ENCODE results near the gene JAM2.

JAM2 gene

GRCh38 chr21:25638660-25639550 is at the start of gene JAM2:
TSS of gene JAM2 (plus strand) at chr21:25639258. CDS start at chr21:25639822, 564 bp downstream.
- Histone ChIP-seq H3K4me1 (ENCODE audit: control insufficient read depth, insufficient read depth, low read length, unreplicated experiment) (no peaks in the 10 kb centered on the region), H3K4me3 (ENCODE audit: low read depth, low read length) (peak within 1 kb of the TSS; percentile 76), H3K27me3 (ENCODE audit: insufficient read depth, low read length) (peaks cover 50% of the 10 kb centered on the region), H3K79me2 (ENCODE audit: control insufficient read depth, insufficient read depth, low read length, unreplicated experiment) (no peaks in the 10 kb centered on the region), H2AFZ (ENCODE audit: low read length, unreplicated experiment) (peak within 1 kb of the TSS; percentile 90), H3K27ac (ENCODE audit: low read depth, low read length) (no peak within 1 kb of the TSS), H3K36me3 (ENCODE audit: insufficient read depth, low read length) (no peaks in the 10 kb centered on the region)

GRCh38 chr21:25589887-25590286 is 49.2 kb upstream of the JAM2 start:
- no peak overlapping the region for H3K4me3 ChIP-seq (ENCODE audit: low read depth, low read length)
- H3K79me2 ChIP-seq (ENCODE audit: control insufficient read depth, insufficient read depth, low read length, unreplicated experiment), result no peaks in the 10 kb centered on the region
- no peak overlapping the region for H3K27ac ChIP-seq (ENCODE audit: low read depth, low read length)
- peaks cover 16% of the 10 kb centered on the region for H3K36me3 ChIP-seq (ENCODE audit: insufficient read depth, low read length)
- no peaks in the 10 kb centered on the region for H3K27me3 ChIP-seq (ENCODE audit: insufficient read depth, low read length)
- no peak overlapping the region for H2AFZ ChIP-seq (ENCODE audit: low read length, unreplicated experiment)
- H3K4me1 ChIP-seq (ENCODE audit: control insufficient read depth, insufficient read depth, low read length, unreplicated experiment), result no peaks in the 10 kb centered on the region

- H3K36me3 ChIP-seq (ENCODE audit: insufficient read depth, low read length), result peaks cover 14% of the 10 kb centered on the region
- peak within 1 kb of the TSS; percentile 61; the same call in 1 of the 2 replicates for H3K27ac ChIP-seq (ENCODE audit: low read depth, low read length)
- H3K4me1 ChIP-seq (ENCODE audit: control insufficient read depth, insufficient read depth, low read length, unreplicated experiment), result peaks cover 6% of the 10 kb centered on the region
These were observed 31.7 kb upstream of the JAM2 start, which contains the start of gene MRPL39 for GRCh38 chr21:25607151-25608043. TSS of gene MRPL39 (minus strand) at chr21:25607481. CDS start at chr21:25607475, 6 bp downstream.

GRCh38 chr21:25608044-25608737 is 30.9 kb upstream of the JAM2 start:
- Histone ChIP-seq H3K4me1 (ENCODE audit: control insufficient read depth, insufficient read depth, low read length, unreplicated experiment) (peaks cover 6% of the 10 kb centered on the region), H3K4me3 (ENCODE audit: low read depth, low read length) (peak overlapping the region; percentile 90), H3K27ac (ENCODE audit: low read depth, low read length) (no peak overlapping the region), H3K36me3 (ENCODE audit: insufficient read depth, low read length) (peaks cover 6% of the 10 kb centered on the region), H3K27me3 (ENCODE audit: insufficient read depth, low read length) (no peaks in the 10 kb centered on the region), H2AFZ (ENCODE audit: low read length, unreplicated experiment) (peak overlapping the region; percentile 98), H3K79me2 (ENCODE audit: control insufficient read depth, insufficient read depth, low read length, unreplicated experiment) (peaks cover 16% of the 10 kb centered on the region)

More at GRCh38 chr21:25607151-25608043, 31.7 kb upstream of the JAM2 start, which contains the start of gene MRPL39:
- Histone ChIP-seq H3K27me3 (ENCODE audit: insufficient read depth, low read length) (no peaks in the 10 kb centered on the region), H3K4me3 (ENCODE audit: low read depth, low read length) (peak within 1 kb of the TSS; percentile 90), H3K79me2 (ENCODE audit: control insufficient read depth, insufficient read depth, low read length, unreplicated experiment) (peaks cover 20% of the 10 kb centered on the region), H2AFZ (ENCODE audit: low read length, unreplicated experiment) (peak within 1 kb of the TSS; percentile 93)

- no peaks in the 10 kb centered on the region for H3K79me2 ChIP-seq (ENCODE audit: control insufficient read depth, insufficient read depth, low read length, unreplicated experiment)
- peaks cover 3% of the 10 kb centered on the region; the same call in 1 of the 2 replicates for H3K27me3 ChIP-seq (ENCODE audit: insufficient read depth, low read length)
- no peak overlapping the region for H2AFZ ChIP-seq (ENCODE audit: low read length, unreplicated experiment)
- no peaks in the 10 kb centered on the region for H3K36me3 ChIP-seq (ENCODE audit: insufficient read depth, low read length)
- no peak overlapping the region for H3K4me3 ChIP-seq (ENCODE audit: low read depth, low read length)
- no peak overlapping the region for H3K27ac ChIP-seq (ENCODE audit: low read depth, low read length)
- no peaks in the 10 kb centered on the region for H3K4me1 ChIP-seq (ENCODE audit: control insufficient read depth, insufficient read depth, low read length, unreplicated experiment)
These were observed 24.6 kb upstream of the JAM2 start for GRCh38 chr21:25614441-25614840.

GRCh38 chr21:25615880-25616279 is 23.2 kb upstream of the JAM2 start:
- no peak overlapping the region for H3K27ac ChIP-seq (ENCODE audit: low read depth, low read length)
- H3K36me3 ChIP-seq (ENCODE audit: insufficient read depth, low read length), result no peaks in the 10 kb centered on the region
- no peaks in the 10 kb centered on the region for H3K79me2 ChIP-seq (ENCODE audit: control insufficient read depth, insufficient read depth, low read length, unreplicated experiment)
- no peak overlapping the region for H2AFZ ChIP-seq (ENCODE audit: low read length, unreplicated experiment)
- H3K4me1 ChIP-seq (ENCODE audit: control insufficient read depth, insufficient read depth, low read length, unreplicated experiment), result no peaks in the 10 kb centered on the region
- peaks cover 3% of the 10 kb centered on the region; the same call in 1 of the 2 replicates for H3K27me3 ChIP-seq (ENCODE audit: insufficient read depth, low read length)
- no peak overlapping the region for H3K4me3 ChIP-seq (ENCODE audit: low read depth, low read length)

- Histone ChIP-seq H3K36me3 (ENCODE audit: insufficient read depth, low read length) (no peaks in the 10 kb centered on the region), H3K27me3 (ENCODE audit: insufficient read depth, low read length) (peaks cover 3% of the 10 kb centered on the region; the same call in 1 of the 2 replicates), H3K79me2 (ENCODE audit: control insufficient read depth, insufficient read depth, low read length, unreplicated experiment) (no peaks in the 10 kb centered on the region), H3K27ac (ENCODE audit: low read depth, low read length) (no peak overlapping the region), H3K4me1 (ENCODE audit: control insufficient read depth, insufficient read depth, low read length, unreplicated experiment) (no peaks in the 10 kb centered on the region), H2AFZ (ENCODE audit: low read length, unreplicated experiment) (no peak overlapping the region), H3K4me3 (ENCODE audit: low read depth, low read length) (no peak overlapping the region)
These were observed 19.9 kb upstream of the JAM2 start for GRCh38 chr21:25619198-25619597.

- no peak overlapping the region for H3K27ac ChIP-seq (ENCODE audit: low read depth, low read length)
- no peak overlapping the region for H3K4me3 ChIP-seq (ENCODE audit: low read depth, low read length)
- H3K36me3 ChIP-seq (ENCODE audit: insufficient read depth, low read length), result no peaks in the 10 kb centered on the region
- peaks cover 8% of the 10 kb centered on the region for H3K27me3 ChIP-seq (ENCODE audit: insufficient read depth, low read length)
- H2AFZ ChIP-seq (ENCODE audit: low read length, unreplicated experiment), result no peak overlapping the region
- no peaks in the 10 kb centered on the region for H3K79me2 ChIP-seq (ENCODE audit: control insufficient read depth, insufficient read depth, low read length, unreplicated experiment)
- H3K4me1 ChIP-seq (ENCODE audit: control insufficient read depth, insufficient read depth, low read length, unreplicated experiment), result no peaks in the 10 kb centered on the region
These were observed 14.5 kb upstream of the JAM2 start for GRCh38 chr21:25624511-25624910.

GRCh38 chr21:25625036-25625435 is 14.0 kb upstream of the JAM2 start:
- Histone ChIP-seq H3K27me3 (ENCODE audit: insufficient read depth, low read length) (peaks cover 10% of the 10 kb centered on the region), H3K4me3 (ENCODE audit: low read depth, low read length) (no peak overlapping the region), H3K4me1 (ENCODE audit: control insufficient read depth, insufficient read depth, low read length, unreplicated experiment) (no peaks in the 10 kb centered on the region), H3K79me2 (ENCODE audit: control insufficient read depth, insufficient read depth, low read length, unreplicated experiment) (no peaks in the 10 kb centered on the region), H2AFZ (ENCODE audit: low read length, unreplicated experiment) (no peak overlapping the region), H3K36me3 (ENCODE audit: insufficient read depth, low read length) (no peaks in the 10 kb centered on the region), H3K27ac (ENCODE audit: low read depth, low read length) (no peak overlapping the region)
